Right lobe of liver (tissue), 6 donors: ENCODE measurements around the gene TOMM20. TPM values are rescaled to one million over a fixed set of nuclear protein-coding genes. Genes with fewer than 3 reads are reported as not detected.

Source experiments
- ATAC-seq, 4 donors: fragments of 200-7000 bp; cut with Tn5 transposase; one replicate each; pipeline ENCODE4 v1.9.1; 2020; ENCODE audit warnings: mild to moderate bottlenecking in 4 of 4, moderate library complexity in 4 of 4
- DNase-seq, 3 donors: peaks; one replicate each; pipeline ENCODE4 v3.0.0-alpha.2; 2020
- H3K27ac ChIP-seq, 3 donors: fragments of 200-600 bp; one replicate each; pipeline ENCODE4 v1.8.0; 2022
- H3K27me3 ChIP-seq, 2 donors: fragments of 200-600 bp; one replicate each; pipeline ENCODE4 v1.8.0; 2022
- H3K36me3 ChIP-seq, 4 donors: fragments of 200-600 bp; sonication (generic) in 1 of 4; one replicate each; pipeline versions ENCODE4 v1.5.1 to v1.8.0; 2017 to 2022; ENCODE audit warnings: control low read depth in 1 of 4
- H3K4me1 ChIP-seq, 4 donors: fragments of 200-600 bp; sonication (generic) in 1 of 4; one replicate each; pipeline versions ENCODE4 v1.5.1 to v1.8.0; 2017 to 2022; ENCODE audit warnings: control low read depth in 1 of 4
- H3K4me3 ChIP-seq, 3 donors: fragments of 200-600 bp; one replicate each; pipeline ENCODE4 v1.8.0; 2022
- H3K9me3 ChIP-seq, 4 donors: fragments of 200-600 bp; sonication (generic) in 1 of 4; one replicate each; pipeline versions ENCODE4 v1.5.1 to v1.8.0; 2017 to 2022; ENCODE audit warnings: control low read depth in 1 of 4
- CTCF ChIP-seq, 4 donors: fragments of 200-600 bp in 3 of 4; fragments of 450-650 bp in 1 of 4; IDR thresholded peaks; one replicate each; pipeline versions ENCODE4 v1.5.1 to v1.8.0; 2016 to 2022; ENCODE audit warnings: antibody characterized with exemption in 4 of 4, mild to moderate bottlenecking in 2 of 4
- POLR2A ChIP-seq: fragments of 450-650 bp; IDR thresholded peaks from one replicate; pipeline ENCODE4 v1.6.1; 2017; ENCODE audit warnings: antibody characterized with exemption, mild to moderate bottlenecking
- WGBS: methylation state at CpG from one replicate; pipeline ENCODE4 v1.1.6; 2018; ENCODE audit warnings: low coverage, low lambda C conversion rate; ENCODE audit not compliant: insufficient coverage; ENCODE audit errors: missing lambda C conversion rate; 5-methylcytosine and 5-hydroxymethylcytosine counted together
- intact Hi-C, 2 donors: fragments of 100-400 bp; cut with DNase I; formaldehyde crosslinking; loops; one replicate each; pipeline versions ENCODE4 v1.11.2 to v1.14.1; 2022
- long read RNA-seq: library from polyadenylated mRNA; unstranded; transcript quantifications from one replicate; pipeline ENCODE4 v2.0.0, GENCODE V29; 2019
- total RNA-seq, 6 experiments: library from RNA; depleted of rRNA in 2 of 6; stranded (reverse); fragments of >200 nt in 2 of 6; fragmentation: NEBNext Ultra II Directional in 3 of 6; extraction: Animal tissue kit (Norgen Biotek cat#: 25700) in 3 of 6; gene quantifications; one replicate each; pipeline versions ENCODE4 v1.1.0 to v1.2.4, GENCODE V29; 2016 to 2023
- donor health status: DM: no; HTN: yes; CAD: no.
- donor health status: DM: no; HTN: no; CAD: no.
- donor health status: DM: no; HTN: no; CAD: no.
- donor health status: DM: no; HTN: yes; CAD: no.
- donor health status: DM: no; HTN: yes; CAD: no.

Gene TOMM20
- 10 to 100 TPM; 33.0 to 59.2 (median 42.7) TPM for total RNA-seq
- long read RNA-seq, transcript TOMM20-201 (5 exons, 3,387 nt): major isoform, 33 of 40 reads
- long read RNA-seq, partial matches to known transcripts: 0 of 40 reads
- long read RNA-seq, other reads (novel, unspliced or antisense): 7 of 40 reads

- peak; percentile 94 to 97 (median 97) for DNase-seq
- H3K27me3 ChIP-seq: no peaks in the 10 kb centered on the region
- H3K4me3 ChIP-seq: peak within 1 kb of the TSS; percentile 97 to 99 (median 98)
- no peaks in the 10 kb centered on the region for H3K9me3 ChIP-seq
- intact Hi-C loops: no loop called here
- TF ChIP-seq POLR2A (peak; percentile 81), CTCF (IDR thresholded peaks at IDR 0.05) (no peak)
- H3K36me3 ChIP-seq: peaks cover 0 to 6% (median 2%) of the 10 kb centered on the region in 4 donors
- WGBS: 2% methylated on average over 12 of the region's 67 CpGs
- ATAC-seq: peak; percentile 98 to 99 (median 98)
- peaks cover 0 to 15% (median 2%) of the 10 kb centered on the region in 4 donors for H3K4me1 ChIP-seq
- H3K27ac ChIP-seq: peak within 1 kb of the TSS; percentile 82 to 93 (median 87)
These were observed at the start of gene TOMM20 for GRCh38 chr1:235128456-235129328. Gene TOMM20 (minus strand): TSS chr1:235128837. CDS start chr1:235128715, 122 bp downstream.

GRCh38 chr1:235176486-235176885 lies 47.8 kb upstream of the TOMM20 start:
- no peaks in the 10 kb centered on the region for H3K9me3 ChIP-seq
- H3K4me1 ChIP-seq: no peaks in the 10 kb centered on the region
- peaks cover 0 to 65% (median 26%) of the 10 kb centered on the region in 4 donors for H3K36me3 ChIP-seq
- intact Hi-C loops: no loop called here
- TF ChIP-seq POLR2A (no peak), CTCF (IDR thresholded peaks at IDR 0.05) (no peak)
- no peak overlapping the region for H3K4me3 ChIP-seq
- no peaks in the 10 kb centered on the region for H3K27me3 ChIP-seq
- WGBS: 95% methylated on average over 7 of the region's 7 CpGs
- no peak for ATAC-seq
- H3K27ac ChIP-seq: no peak overlapping the region
- no peak for DNase-seq

- DNase-seq: no peak
- no peaks in the 10 kb centered on the region for H3K9me3 ChIP-seq
- no peaks in the 10 kb centered on the region for H3K27me3 ChIP-seq
- ATAC-seq: no peak
- intact Hi-C loops: no loop called here
- no peak overlapping the region for H3K4me3 ChIP-seq
- no peaks in the 10 kb centered on the region for H3K4me1 ChIP-seq
- H3K36me3 ChIP-seq: peaks cover 0 to 45% (median 18%) of the 10 kb centered on the region in 4 donors
- no peak for TF ChIP-seq CTCF (IDR thresholded peaks at IDR 0.05)
- TF ChIP-seq POLR2A: no peak
- H3K27ac ChIP-seq: no peak overlapping the region
These were observed 41.3 kb upstream of the TOMM20 start for GRCh38 chr1:235169986-235170385.

GRCh38 chr1:235168375-235168774 lies 39.7 kb upstream of the TOMM20 start:
- Histone ChIP-seq H3K4me1 (no peaks in the 10 kb centered on the region), H3K27ac (no peak overlapping the region), H3K4me3 (no peak overlapping the region), H3K27me3 (no peaks in the 10 kb centered on the region), H3K36me3 (peaks cover 0 to 33% (median 11%) of the 10 kb centered on the region in 4 donors), H3K9me3 (no peaks in the 10 kb centered on the region)
- 92% methylated on average over 3 of the region's 3 CpGs for WGBS
- no peak for TF ChIP-seq POLR2A
- no peak for TF ChIP-seq CTCF (IDR thresholded peaks at IDR 0.05)
- intact Hi-C loops: no loop called here
- DNase-seq: no peak
- ATAC-seq: no peak
